CD4-positive, CD25-positive, alpha-beta regulatory T cell (primary cell): ENCODE data around the gene ZNF687. TPM values are rescaled to one million over a fixed set of nuclear protein-coding genes. Genes with fewer than 3 reads are reported as not detected.
"Not testable (repeated sequence)": the region's sequence is repeated elsewhere in the genome, so short reads cannot be mapped to it uniquely, and the experiment has no call there.

Source experiments
- ATAC-seq, 2 donors: fragments of 150-1000 bp; cut with Tn5 transposase; one replicate each; pipeline ENCODE4 v1.10.0; 2021; ENCODE audit warnings: low read depth in 2 of 2, moderate number of reproducible peaks in 2 of 2, moderate library complexity in 1 of 2
- DNase-seq, 3 donors: peaks; one replicate each; pipeline versions ENCODE4 v3.0.0 to v3.0.0-alpha.2; 2012 to 2022; ENCODE audit warnings: mixed read lengths in 1 of 3
- H3K27ac ChIP-seq: one replicate; pipeline ENCODE4 v1.7.0; 2013; ENCODE audit warnings: mild to moderate bottlenecking, low read length; ENCODE audit not compliant: insufficient read depth, poor library complexity, severe bottlenecking
- H3K27me3 ChIP-seq: one replicate; pipeline ENCODE4 v1.7.0; 2013; ENCODE audit warnings: low read length; ENCODE audit not compliant: control insufficient read depth, insufficient read depth
- H3K36me3 ChIP-seq: one replicate; pipeline ENCODE4 v1.7.0; 2013; ENCODE audit warnings: mild to moderate bottlenecking, low read length, moderate library complexity; ENCODE audit not compliant: control insufficient read depth, insufficient read depth
- H3K4me1 ChIP-seq: 2 replicates; pipeline ENCODE4 v1.7.0; 2013; ENCODE audit warnings: mild to moderate bottlenecking, low read length; ENCODE audit not compliant: insufficient read depth, control insufficient read depth, poor library complexity, severe bottlenecking
- H3K4me3 ChIP-seq: one replicate; pipeline ENCODE4 v1.7.0; 2013; ENCODE audit warnings: low read depth, mild to moderate bottlenecking, low read length, moderate library complexity
- H3K9me3 ChIP-seq, 2 experiments: 1 replicate in 1 of 2; 2 replicates in 1 of 2; pipeline ENCODE4 v1.7.0; 2013; ENCODE audit warnings: low read length in 2 of 2, mild to moderate bottlenecking in 1 of 2, moderate library complexity in 1 of 2; ENCODE audit not compliant: control insufficient read depth in 2 of 2
- H3K27ac Mint-ChIP-seq, 3 donors: one replicate each; pipeline ENCODE4 v1.8.0; 2020 to 2022; ENCODE audit warnings: mild to moderate bottlenecking in 3 of 3, mixed read lengths in 3 of 3, moderate library complexity in 2 of 3
- H3K27me3 Mint-ChIP-seq: one replicate; pipeline ENCODE4 v1.8.0; 2022; ENCODE audit warnings: mild to moderate bottlenecking, mixed read lengths
- H3K36me3 Mint-ChIP-seq: one replicate; pipeline ENCODE4 v1.8.0; 2020; ENCODE audit warnings: mixed read lengths
- H3K4me1 Mint-ChIP-seq, 4 donors: one replicate each; pipeline ENCODE4 v1.8.0; 2020 to 2022; ENCODE audit warnings: mixed read lengths in 4 of 4, mild to moderate bottlenecking in 1 of 4
- H3K4me3 Mint-ChIP-seq, 4 donors: one replicate each; pipeline ENCODE4 v1.8.0; 2020 to 2022; ENCODE audit warnings: mild to moderate bottlenecking in 4 of 4, mixed read lengths in 4 of 4, moderate library complexity in 3 of 4
- H3K9me3 Mint-ChIP-seq, 7 donors: one replicate each; pipeline ENCODE4 v1.8.0; 2020 to 2022; ENCODE audit warnings: mixed read lengths in 7 of 7, mild to moderate bottlenecking in 3 of 7, moderate library complexity in 2 of 7
- polyA plus RNA-seq, 4 donors: library from polyadenylated mRNA; unstranded; fragments of 300-500 nt; fragmentation: Illumina TruSeq; gene quantifications; one replicate each; pipeline ENCODE4 v1.2.3, GENCODE V29; 2021
- total RNA-seq: library from RNA; stranded (reverse); gene quantifications from one replicate; pipeline ENCODE4 v1.2.3, GENCODE V29; 2022

The ZNF687 gene
- total and polyA plus RNA-seq, 5 donors from 2014 or later, result 0.46 to 31.9 (median 1.6) TPM

DNA sequence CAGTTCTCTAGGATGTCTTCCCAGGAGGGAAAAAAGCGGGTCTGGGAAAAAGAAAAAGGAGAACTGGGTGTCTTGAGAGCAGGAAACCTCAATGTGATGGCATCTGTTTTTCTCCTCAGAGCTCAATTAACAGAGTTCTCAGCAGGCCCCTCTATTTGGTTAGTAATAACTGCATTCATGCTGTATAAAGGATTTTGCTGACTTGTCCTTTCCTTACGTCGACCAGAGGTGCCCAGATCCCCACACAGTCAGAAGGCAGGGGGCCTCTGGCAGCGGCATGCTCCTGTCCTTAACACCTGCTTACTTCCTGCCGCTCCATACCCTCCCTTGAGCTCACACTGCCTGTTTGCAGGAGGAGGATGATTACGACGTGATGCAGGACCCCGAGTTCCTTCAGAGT is 15.3 kb upstream of the ZNF687 start:
- Histone ChIP-seq H3K36me3 (peaks cover 43% of the 10 kb centered on the region), H3K9me3 (no peaks in the 10 kb centered on the region), H3K4me3 (no peak overlapping the region), H3K4me1 (no peaks in the 10 kb centered on the region), H3K27ac (no peak overlapping the region), H3K27me3 (no peaks in the 10 kb centered on the region)
- no peaks in the 10 kb centered on the region for H3K27me3 Mint-ChIP-seq
- no peak for DNase-seq
- peaks cover 51% of the 10 kb centered on the region for H3K36me3 Mint-ChIP-seq
- no peak overlapping the region for H3K4me3 Mint-ChIP-seq
- peak overlapping the region in 1 of 3 donors; percentile 76 for H3K27ac Mint-ChIP-seq
- no peak for ATAC-seq
- peaks cover 0 to 3% (median 0%) of the 10 kb centered on the region in 4 donors for H3K4me1 Mint-ChIP-seq
- H3K9me3 Mint-ChIP-seq, result no peaks in the 10 kb centered on the region

DNA sequence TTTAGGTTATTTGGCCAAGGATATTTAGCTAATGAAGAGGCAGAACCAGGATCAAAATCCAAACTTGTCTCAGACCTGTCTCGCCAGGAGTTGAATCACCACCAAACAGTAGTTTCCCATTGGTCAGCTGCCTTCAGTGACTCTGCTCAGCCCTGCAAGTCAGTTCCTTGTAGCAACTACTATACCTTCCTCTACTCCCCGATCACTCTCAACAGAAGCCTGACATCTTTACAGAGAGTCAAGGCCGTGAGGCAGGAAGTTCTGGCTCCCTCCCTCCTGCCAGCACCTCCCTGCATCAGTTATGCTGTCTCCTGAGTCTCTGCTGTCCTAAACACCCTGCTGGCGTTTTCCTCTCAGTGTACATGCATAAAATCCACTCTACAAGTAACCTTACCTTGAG is 14.3 kb upstream of the ZNF687 start:
- H3K4me1 ChIP-seq, result no peaks in the 10 kb centered on the region
- no peak overlapping the region for H3K27ac ChIP-seq
- Mint-ChIP-seq H3K27me3 (no peaks in the 10 kb centered on the region), H3K4me3 (no peak overlapping the region), H3K9me3 (no peaks in the 10 kb centered on the region), H3K36me3 (peaks cover 49% of the 10 kb centered on the region), H3K27ac (peak overlapping the region in 2 of 3 donors; percentile 7 to 77), H3K4me1 (peaks cover 0 to 3% (median 0%) of the 10 kb centered on the region in 4 donors)
- no peak for ATAC-seq
- no peak overlapping the region for H3K4me3 ChIP-seq
- H3K36me3 ChIP-seq, result peaks cover 36% of the 10 kb centered on the region
- no peak for DNase-seq
- H3K27me3 ChIP-seq, result no peaks in the 10 kb centered on the region
- no peaks in the 10 kb centered on the region for H3K9me3 ChIP-seq

GRCh38 chr1:151273924-151274466 is 8.1 kb upstream of the ZNF687 start:
- no peak for ATAC-seq
- Mint-ChIP-seq H3K36me3 (peaks cover 19% of the 10 kb centered on the region), H3K4me1 (no peaks in the 10 kb centered on the region), H3K27ac (peak overlapping the region in 1 of 3 donors; percentile 81), H3K4me3 (peak overlapping the region in 1 of 4 donors; percentile 57), H3K9me3 (peaks cover 0 to 3% (median 0%) of the 10 kb centered on the region in 7 donors), H3K27me3 (no peaks in the 10 kb centered on the region)
- no peaks in the 10 kb centered on the region for H3K9me3 ChIP-seq
- H3K27ac ChIP-seq, result no peak overlapping the region
- H3K4me3 ChIP-seq, result no peak overlapping the region
- DNase-seq, result no peak
- no peaks in the 10 kb centered on the region for H3K27me3 ChIP-seq
- no peaks in the 10 kb centered on the region for H3K4me1 ChIP-seq
- H3K36me3 ChIP-seq, result peaks cover 3% of the 10 kb centered on the region

DNA sequence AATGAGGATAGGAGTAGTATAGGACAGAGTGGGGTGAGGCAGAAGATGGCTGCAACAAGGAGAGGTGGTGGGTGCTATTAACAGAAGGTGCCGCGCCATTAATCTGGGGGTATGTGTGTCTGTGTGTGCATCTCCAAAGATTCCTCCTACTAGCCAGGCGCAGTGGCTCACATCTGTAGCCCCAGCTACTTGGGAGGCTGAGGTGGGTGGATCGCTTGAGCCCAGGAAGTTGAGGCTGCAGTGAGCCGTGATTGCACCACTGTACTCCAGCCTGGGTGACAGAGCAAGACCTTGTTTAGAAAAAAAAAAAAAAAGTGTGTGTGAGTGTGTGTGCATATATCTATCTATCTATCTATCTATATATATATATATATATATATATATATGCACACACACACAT is 6.8 kb upstream of the ZNF687 start:
- ATAC-seq, H3K9me3 ChIP-seq, H3K27ac ChIP-seq, H3K4me3 ChIP-seq, H3K4me1 ChIP-seq, H3K9me3 Mint-ChIP-seq, H3K27me3 ChIP-seq, H3K4me3 Mint-ChIP-seq, DNase-seq, H3K27me3 Mint-ChIP-seq, H3K27ac Mint-ChIP-seq, H3K4me1 Mint-ChIP-seq, H3K36me3 ChIP-seq: not testable (repeated sequence)
- H3K36me3 Mint-ChIP-seq, result peaks cover 14% of the 10 kb centered on the region

- no peaks in the 10 kb centered on the region for H3K27me3 Mint-ChIP-seq
- no peaks in the 10 kb centered on the region for H3K27me3 ChIP-seq
- no peak for DNase-seq
- H3K4me1 Mint-ChIP-seq, result peaks cover 0 to 13% (median 5%) of the 10 kb centered on the region in 4 donors
- H3K4me3 Mint-ChIP-seq, result peak overlapping the region in 1 of 4 donors; percentile 38
- no peak overlapping the region for H3K27ac Mint-ChIP-seq
- H3K9me3 Mint-ChIP-seq, result peaks cover 0 to 3% (median 0%) of the 10 kb centered on the region in 7 donors
- no peak overlapping the region for H3K4me3 ChIP-seq
- H3K4me1 ChIP-seq, result peaks cover 11% of the 10 kb centered on the region
- no peaks in the 10 kb centered on the region for H3K9me3 ChIP-seq
- H3K27ac ChIP-seq, result no peak overlapping the region
- peaks cover 7% of the 10 kb centered on the region for H3K36me3 Mint-ChIP-seq
- no peaks in the 10 kb centered on the region for H3K36me3 ChIP-seq
- ATAC-seq, result no peak
Observed at GRCh38 chr1:151277249-151277648, 4.8 kb upstream of the ZNF687 start.

DNA sequence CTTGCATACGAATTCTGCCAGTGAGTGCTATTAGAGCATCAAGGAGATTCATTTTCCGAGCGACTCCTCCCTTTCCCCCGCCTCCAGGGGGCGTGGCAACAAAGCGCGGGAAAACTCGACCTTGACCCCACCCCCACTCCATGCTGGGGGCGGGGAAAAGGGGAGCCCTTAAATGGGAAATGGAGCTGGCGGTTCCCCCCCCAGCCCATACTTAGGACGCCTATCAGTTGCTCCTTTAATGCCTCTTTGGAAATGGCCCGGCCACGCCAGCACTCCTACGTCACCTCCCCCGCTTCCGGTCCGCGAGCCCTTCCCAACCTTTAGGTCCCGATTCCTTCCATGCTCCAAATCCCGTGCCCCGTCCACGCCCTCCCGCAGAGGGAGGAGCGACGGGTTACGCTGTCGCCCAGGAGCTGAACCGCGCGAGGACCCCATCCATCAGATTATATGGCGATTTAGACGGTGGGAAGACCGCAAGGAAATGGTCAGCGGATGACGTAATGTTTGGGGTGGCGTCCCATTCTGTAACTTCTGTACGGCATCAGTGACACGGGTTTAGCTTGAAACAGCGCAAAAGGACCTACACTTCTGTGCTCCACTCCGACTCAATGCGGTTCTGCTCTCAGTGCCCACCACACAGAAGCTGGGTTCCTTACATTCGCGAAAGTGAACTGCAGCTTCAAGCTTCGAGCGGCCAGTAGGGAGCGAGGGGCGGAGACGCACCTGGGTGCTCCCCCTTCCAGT is 702 bp upstream of the ZNF687 start:
- H3K9me3 Mint-ChIP-seq, result peaks cover 0 to 3% (median 0%) of the 10 kb centered on the region in 7 donors
- Histone ChIP-seq H3K4me1 (peaks cover 28% of the 10 kb centered on the region), H3K36me3 (peaks cover 5% of the 10 kb centered on the region), H3K27ac (peak overlapping the region; percentile 95), H3K9me3 (no peaks in the 10 kb centered on the region), H3K27me3 (no peaks in the 10 kb centered on the region), H3K4me3 (peak overlapping the region; percentile 92)
- no peaks in the 10 kb centered on the region for H3K27me3 Mint-ChIP-seq
- peak overlapping the region; percentile 97 to 99 (median 98) for H3K4me3 Mint-ChIP-seq
- peak overlapping the region; percentile 98 for H3K27ac Mint-ChIP-seq
- H3K36me3 Mint-ChIP-seq, result peaks cover 6% of the 10 kb centered on the region
- peaks cover 0 to 39% (median 25%) of the 10 kb centered on the region in 4 donors for H3K4me1 Mint-ChIP-seq
- DNase-seq (peak; percentile 88 to 98 (median 92)), ATAC-seq (peak; percentile 19 to 32)

GRCh38 chr1:151282883-151283725 is 1.0 kb downstream of the ZNF687 start:
- Histone ChIP-seq H3K9me3 (no peaks in the 10 kb centered on the region), H3K27ac (peak overlapping the region; percentile 95), H3K4me3 (peak overlapping the region; percentile 51), H3K36me3 (peaks cover 22% of the 10 kb centered on the region), H3K4me1 (peaks cover 28% of the 10 kb centered on the region), H3K27me3 (no peaks in the 10 kb centered on the region)
- no peaks in the 10 kb centered on the region for H3K27me3 Mint-ChIP-seq
- peak overlapping the region; percentile 62 to 96 (median 93) for H3K27ac Mint-ChIP-seq
- peaks cover 0 to 44% (median 25%) of the 10 kb centered on the region in 4 donors for H3K4me1 Mint-ChIP-seq
- H3K9me3 Mint-ChIP-seq, result no peaks in the 10 kb centered on the region
- peak overlapping the region; percentile 95 to 99 (median 98) for H3K4me3 Mint-ChIP-seq
- DNase-seq (peak in 2 of 3 donors; percentile 32 to 38), ATAC-seq (no peak)
- peaks cover 6% of the 10 kb centered on the region for H3K36me3 Mint-ChIP-seq
